A673 (cell line): ENCODE data around the gene KIRREL3.

ENCODE experiments used
- EZH2 ChIP-seq: fragments of 200-600 bp; sonication (generic); IDR thresholded peaks from 2 replicates; pipeline ENCODE4 v1.6.1; 2017; ENCODE audit warnings: borderline replicate concordance, low read depth, mild to moderate bottlenecking, mixed read lengths, antibody characterized with exemption, low read length; ENCODE audit not compliant: poor library complexity, severe bottlenecking
- TF ChIP-seq, protein P1 (sequence below): fragments of 300-800, 200-600 bp; sonication (generic); conservative IDR thresholded peaks from 2 replicates; pipeline ENCODE4 v1.5.1; 2017; ENCODE audit warnings: low read depth, mild to moderate bottlenecking, antibody characterized with exemption, low read length, moderate library complexity, mixed read lengths

DNA sequence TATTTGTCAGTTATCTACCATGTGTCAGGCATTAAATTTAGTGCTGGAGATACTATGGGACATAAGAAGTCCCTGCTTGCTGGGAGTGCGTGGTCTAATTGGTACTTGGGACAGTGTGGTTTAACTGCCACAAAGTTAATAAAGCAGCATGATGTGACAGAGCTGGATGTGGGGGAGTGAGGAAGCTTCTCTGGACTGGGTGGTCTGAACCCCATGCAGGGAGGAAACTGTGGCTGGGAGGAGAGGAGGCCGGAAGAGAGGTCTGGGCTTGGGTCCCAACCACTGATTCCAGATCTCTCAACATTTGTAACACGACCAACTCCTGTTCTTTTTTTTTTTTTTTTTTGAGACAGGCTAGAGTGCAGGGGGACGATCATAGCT, 607.9 kb downstream of the KIRREL3 start:
- TF ChIP-seq, protein P1, sequence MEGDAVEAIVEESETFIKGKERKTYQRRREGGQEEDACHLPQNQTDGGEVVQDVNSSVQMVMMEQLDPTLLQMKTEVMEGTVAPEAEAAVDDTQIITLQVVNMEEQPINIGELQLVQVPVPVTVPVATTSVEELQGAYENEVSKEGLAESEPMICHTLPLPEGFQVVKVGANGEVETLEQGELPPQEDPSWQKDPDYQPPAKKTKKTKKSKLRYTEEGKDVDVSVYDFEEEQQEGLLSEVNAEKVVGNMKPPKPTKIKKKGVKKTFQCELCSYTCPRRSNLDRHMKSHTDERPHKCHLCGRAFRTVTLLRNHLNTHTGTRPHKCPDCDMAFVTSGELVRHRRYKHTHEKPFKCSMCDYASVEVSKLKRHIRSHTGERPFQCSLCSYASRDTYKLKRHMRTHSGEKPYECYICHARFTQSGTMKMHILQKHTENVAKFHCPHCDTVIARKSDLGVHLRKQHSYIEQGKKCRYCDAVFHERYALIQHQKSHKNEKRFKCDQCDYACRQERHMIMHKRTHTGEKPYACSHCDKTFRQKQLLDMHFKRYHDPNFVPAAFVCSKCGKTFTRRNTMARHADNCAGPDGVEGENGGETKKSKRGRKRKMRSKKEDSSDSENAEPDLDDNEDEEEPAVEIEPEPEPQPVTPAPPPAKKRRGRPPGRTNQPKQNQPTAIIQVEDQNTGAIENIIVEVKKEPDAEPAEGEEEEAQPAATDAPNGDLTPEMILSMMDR, result no peak
- TF ChIP-seq EZH2, result no peak
